Urinary bladder (tissue), 4 donors: ENCODE data around the gene HOXC4. TPM values are rescaled to one million over a fixed set of nuclear protein-coding genes. Genes with fewer than 3 reads are reported as not detected.

Source experiments
- DNase-seq: peaks from one replicate; pipeline ENCODE4 v3.0.0-alpha.2; 2015; ENCODE audit errors: extremely low spot score
- H3K27ac ChIP-seq: one replicate; pipeline ENCODE4 v1.5.1; 2013; ENCODE audit warnings: low read depth, mild to moderate bottlenecking, moderate library complexity
- H3K36me3 ChIP-seq: one replicate; pipeline ENCODE4 v1.6.1; 2013; ENCODE audit warnings: mild to moderate bottlenecking, moderate library complexity; ENCODE audit not compliant: insufficient read depth
- H3K4me1 ChIP-seq: one replicate; pipeline ENCODE4 v1.6.1; 2013; ENCODE audit warnings: mild to moderate bottlenecking, moderate library complexity; ENCODE audit not compliant: insufficient read depth
- H3K4me3 ChIP-seq: one replicate; pipeline ENCODE4 v1.5.1; 2013; ENCODE audit warnings: low read depth, low read length
- WGBS: extraction: QIAGEN DNeasy Blood & Tissue Kit; methylation state at CpG from one replicate; pipeline ENCODE4 v1.1.7; 2013; 5-methylcytosine and 5-hydroxymethylcytosine counted together
- polyA plus RNA-seq: library from polyadenylated mRNA; stranded (reverse); fragments of 200-250 nt; gene quantifications from one replicate; pipeline ENCODE4 v1.2.3, GENCODE V29; 2013
- total RNA-seq: library from RNA; depleted of rRNA; stranded (reverse); fragments of >200 nt; gene quantifications from one replicate; pipeline ENCODE4 v1.2.3, GENCODE V29; 2014
- donor health status: healthy with polysubstance abuse.
- donor health status: healthy.

The HOXC4 gene
- total and polyA plus RNA-seq, 2 donors = 0.58 to 1.6 TPM

DNA sequence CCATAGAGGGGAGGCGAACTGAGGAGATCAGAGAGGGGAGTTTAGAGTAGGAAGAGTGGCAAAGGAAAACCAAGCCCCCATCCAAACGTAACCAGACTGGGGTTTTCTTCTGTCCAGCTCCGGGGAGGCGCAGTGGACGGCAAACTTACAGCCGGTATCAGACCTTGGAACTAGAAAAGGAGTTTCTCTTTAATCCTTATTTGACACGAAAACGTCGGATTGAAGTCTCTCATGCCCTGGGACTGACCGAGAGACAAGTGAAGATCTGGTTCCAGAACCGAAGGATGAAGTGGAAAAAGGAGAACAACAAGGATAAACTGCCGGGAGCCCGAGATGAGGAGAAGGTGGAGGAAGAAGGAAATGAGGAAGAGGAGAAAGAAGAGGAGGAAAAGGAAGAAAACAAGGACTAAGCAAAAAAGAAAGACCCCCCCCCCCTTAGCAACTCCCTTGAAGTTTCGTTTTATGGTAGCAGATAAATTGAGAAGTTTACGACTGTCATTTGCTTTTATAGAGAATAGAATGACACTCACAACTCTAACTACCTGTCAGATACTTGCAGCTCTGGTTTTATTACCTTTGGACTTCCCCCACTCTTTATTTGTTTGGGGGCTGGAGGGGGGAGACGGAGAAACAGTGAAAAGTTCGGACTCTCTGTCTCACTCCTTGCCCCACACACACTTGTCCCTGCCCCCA lies 42.5 kb upstream of the HOXC4 start:
- H3K4me3 ChIP-seq = no peak overlapping the region
- H3K4me1 ChIP-seq = no peaks in the 10 kb centered on the region
- DNase-seq = no peak
- no peaks in the 10 kb centered on the region for H3K36me3 ChIP-seq
- no peak overlapping the region for H3K27ac ChIP-seq
- WGBS = 16% methylated on average over 17 of the region's 17 CpGs

DNA sequence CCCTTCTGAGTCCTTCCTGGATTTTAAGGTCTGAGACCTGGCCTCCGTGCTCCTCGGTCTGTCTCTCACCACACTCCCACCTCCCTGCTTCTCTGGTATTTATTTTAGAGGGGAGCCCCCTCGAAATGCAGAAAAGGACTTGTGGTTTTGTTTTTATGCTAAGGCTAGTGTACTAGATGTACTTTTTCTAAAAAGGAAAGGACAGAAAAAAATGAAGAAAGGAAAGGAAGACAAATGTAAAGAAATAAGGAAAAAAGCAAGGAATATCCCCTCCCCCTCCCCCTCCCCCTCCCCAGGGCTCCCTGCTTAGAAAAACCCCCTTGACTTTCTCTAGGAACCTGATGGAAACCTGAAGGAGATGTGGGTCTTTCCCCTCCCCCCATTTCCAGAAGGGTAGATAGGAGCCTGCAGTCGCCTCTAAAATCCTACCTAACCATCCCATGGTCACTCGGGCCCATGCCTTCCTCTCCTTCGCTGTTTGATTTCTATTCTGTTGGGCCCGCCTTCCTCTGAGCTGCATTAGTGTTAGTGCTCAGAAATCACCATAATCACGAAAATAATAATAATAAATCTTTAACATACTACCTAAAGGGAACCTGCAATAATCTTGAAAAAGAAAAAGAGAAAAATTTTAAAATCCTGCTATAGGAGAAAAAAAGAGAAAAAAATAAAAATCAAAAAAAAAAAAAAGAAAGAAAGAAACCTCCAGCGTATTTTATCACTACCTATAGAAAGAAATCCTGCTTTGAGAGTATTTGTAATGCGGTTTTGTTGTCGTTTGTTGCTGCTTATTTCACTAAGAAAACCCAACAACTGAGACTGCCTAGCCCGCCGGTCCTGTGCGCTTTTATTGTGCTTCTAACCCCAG lies 41.7 kb upstream of the HOXC4 start:
- no peak for DNase-seq
- WGBS = 36% methylated on average over 14 of the region's 14 CpGs
- Histone ChIP-seq H3K36me3 (no peaks in the 10 kb centered on the region), H3K4me1 (no peaks in the 10 kb centered on the region), H3K27ac (no peak overlapping the region), H3K4me3 (no peak overlapping the region)

DNA sequence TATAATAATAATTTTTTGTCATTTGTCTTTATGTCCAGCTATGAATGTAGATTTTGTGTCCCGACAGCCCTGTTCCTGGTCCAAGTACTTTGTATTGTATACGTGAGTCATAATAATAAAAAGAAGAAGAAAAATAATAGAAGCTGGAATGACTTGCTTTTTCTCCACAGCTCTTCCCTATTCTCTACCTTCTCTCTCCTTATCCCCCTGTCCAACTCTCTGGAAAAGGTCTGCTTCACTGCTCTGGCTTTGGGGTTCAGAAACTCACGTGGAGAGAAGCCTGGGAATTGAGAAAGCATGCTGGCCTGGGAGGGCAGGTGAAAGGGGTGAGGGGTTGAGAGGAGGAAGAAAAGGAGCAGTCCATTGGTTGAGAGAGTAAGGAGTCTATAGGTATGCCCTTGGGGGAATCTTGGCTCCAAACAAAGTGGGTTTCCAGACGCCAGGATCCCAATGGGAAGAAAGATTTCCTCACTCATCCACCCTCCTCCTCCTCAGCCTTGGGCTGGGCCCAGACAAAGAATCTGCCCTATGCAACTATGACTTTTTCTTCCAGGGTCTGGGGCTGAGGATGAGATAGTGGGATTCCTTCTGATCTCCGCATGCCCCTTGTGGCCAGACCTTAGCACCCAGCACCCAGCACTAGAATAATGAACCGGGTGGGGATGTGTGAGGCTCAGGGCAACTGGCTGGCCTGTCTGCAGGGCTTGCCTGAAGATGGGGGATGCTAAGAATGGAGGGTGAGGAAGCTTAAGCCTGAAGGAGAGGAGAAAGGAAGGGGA lies 40.8 kb upstream of the HOXC4 start:
- no peaks in the 10 kb centered on the region for H3K4me1 ChIP-seq
- WGBS = 44% methylated on average over 6 of the region's 6 CpGs
- H3K36me3 ChIP-seq = no peaks in the 10 kb centered on the region
- H3K4me3 ChIP-seq = no peak overlapping the region
- no peak for DNase-seq
- no peak overlapping the region for H3K27ac ChIP-seq

DNA sequence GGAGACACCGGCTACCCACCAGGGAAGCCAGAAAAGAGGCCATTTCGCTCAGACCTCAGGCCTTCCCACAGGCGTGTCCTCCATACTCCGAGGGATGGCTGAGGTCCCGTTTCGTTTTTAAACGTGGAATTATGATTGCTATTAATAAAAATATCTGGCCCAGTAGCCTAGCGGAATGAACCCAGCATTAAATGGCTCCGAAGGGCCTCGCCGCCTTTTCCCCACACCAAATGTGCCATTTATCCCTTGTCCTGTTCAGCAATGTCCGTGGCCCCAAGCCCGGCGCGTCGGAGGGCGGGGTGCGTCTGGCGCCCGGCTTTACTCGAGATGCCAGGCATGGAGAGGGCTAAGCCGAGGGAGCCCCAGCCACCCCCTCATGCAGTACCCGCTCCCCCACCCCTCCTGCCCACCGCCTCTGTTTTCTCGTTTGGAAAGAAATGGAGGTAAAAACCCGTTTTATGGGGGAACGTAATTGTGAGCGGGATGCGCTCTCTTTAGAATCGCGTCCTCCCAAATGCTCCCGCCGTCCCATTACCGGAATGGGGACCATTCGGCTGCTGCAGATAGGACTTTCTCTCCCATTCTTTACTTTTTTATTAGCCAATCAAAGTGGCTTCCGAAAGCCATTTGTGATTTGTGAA lies 39.1 kb upstream of the HOXC4 start:
- 6% methylated on average over 36 of the region's 36 CpGs for WGBS
- no peak overlapping the region for H3K27ac ChIP-seq
- no peaks in the 10 kb centered on the region for H3K36me3 ChIP-seq
- no peak for DNase-seq
- no peaks in the 10 kb centered on the region for H3K4me1 ChIP-seq
- no peak overlapping the region for H3K4me3 ChIP-seq

DNA sequence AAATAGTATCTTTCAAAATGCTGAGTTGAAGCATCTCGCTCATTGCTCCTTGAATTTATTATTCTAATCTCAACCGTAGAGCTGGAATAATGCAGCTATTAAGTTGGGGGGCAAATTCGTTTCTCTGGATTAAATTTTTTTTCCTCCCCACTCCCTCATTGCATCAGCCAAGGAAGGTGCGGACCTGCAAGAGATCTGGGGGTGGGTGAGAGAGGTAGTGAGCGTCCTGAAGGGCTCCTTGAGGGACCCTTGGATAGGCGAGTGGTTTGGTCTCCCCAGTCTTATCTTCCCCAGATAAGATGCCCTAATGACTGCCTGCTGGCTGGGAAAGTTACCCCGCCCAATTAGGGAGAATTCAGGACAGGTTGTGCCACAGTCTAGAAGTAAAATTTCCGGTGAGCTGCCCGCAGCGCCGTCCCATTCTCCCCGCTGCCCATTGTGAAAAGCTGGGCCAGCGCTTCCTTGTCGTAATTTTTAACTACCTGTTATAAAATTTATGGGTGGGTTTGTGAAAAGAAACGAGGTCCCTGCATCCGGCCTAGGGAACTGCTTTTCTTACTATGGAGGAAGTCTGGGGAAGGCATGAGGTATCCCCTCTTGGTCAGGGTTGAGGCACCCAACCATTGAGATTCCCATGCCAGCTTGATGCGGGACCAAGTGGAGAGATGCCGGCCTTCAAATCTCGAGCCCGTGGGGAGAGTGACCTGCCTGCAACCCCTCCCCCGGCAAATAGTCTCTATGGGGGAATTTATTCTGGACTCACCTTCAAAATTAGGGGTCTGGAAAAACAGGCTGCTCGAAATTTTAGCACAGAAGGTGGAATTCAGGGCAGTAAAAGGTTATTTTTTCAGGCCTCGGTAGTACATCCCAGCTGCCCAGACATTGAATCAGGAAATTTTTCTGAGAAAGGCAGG lies 38.4 kb upstream of the HOXC4 start:
- H3K4me1 ChIP-seq = no peaks in the 10 kb centered on the region
- no peak overlapping the region for H3K4me3 ChIP-seq
- WGBS = 16% methylated on average over 23 of the region's 23 CpGs
- no peak overlapping the region for H3K27ac ChIP-seq
- H3K36me3 ChIP-seq = no peaks in the 10 kb centered on the region
- DNase-seq = no peak

DNA sequence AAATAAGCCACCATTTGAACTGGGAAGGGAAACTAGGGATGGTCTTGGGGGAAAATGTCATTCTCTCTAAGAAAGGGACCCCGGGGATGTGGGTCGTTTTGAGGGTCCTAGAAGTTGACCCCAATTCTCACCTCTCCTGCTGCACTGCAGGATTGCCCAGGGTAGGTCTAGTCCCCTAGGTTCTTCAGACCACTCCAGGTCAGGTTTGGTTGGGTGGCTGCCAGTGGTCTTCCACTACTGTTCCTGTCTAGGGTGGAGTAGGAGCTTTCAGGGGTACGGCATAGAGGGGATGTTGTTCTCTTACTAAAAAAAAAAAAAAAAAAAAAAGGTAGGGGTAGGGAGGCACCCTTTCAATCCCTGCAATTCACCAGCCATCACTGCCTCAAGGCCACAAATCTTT lies 37.6 kb upstream of the HOXC4 start:
- H3K36me3 ChIP-seq = no peaks in the 10 kb centered on the region
- H3K4me1 ChIP-seq = no peaks in the 10 kb centered on the region
- no peak overlapping the region for H3K4me3 ChIP-seq
- 10% methylated on average over 3 of the region's 3 CpGs for WGBS
- no peak overlapping the region for H3K27ac ChIP-seq
- DNase-seq = no peak

DNA sequence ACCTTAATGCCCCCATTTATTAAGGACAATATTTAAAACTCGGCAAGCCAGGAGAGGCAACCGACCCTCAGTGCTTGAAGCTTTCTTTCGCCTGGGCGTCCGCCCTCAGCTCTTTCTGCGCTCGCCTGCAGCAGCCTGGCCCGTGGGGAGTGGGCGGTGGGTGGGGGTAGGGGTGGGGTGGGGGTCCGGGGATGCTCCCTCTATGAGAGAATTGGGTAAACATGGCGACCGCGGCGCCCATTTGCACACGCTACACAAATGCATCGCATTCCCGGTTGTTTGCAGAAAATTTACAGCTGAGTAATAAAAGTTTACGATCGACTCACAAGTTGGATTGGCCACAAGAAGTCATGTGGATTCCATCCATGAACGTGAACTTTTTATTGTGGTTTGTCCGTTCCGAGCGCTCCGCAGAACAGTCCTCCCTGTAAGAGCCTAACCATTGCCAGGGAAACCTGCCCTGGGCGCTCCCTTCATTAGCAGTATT lies 37.1 kb upstream of the HOXC4 start:
- no peaks in the 10 kb centered on the region for H3K36me3 ChIP-seq
- peak; percentile 68 for DNase-seq
- no peak overlapping the region for H3K27ac ChIP-seq
- H3K4me1 ChIP-seq = no peaks in the 10 kb centered on the region
- WGBS = 3% methylated on average over 25 of the region's 25 CpGs
- no peak overlapping the region for H3K4me3 ChIP-seq

DNA sequence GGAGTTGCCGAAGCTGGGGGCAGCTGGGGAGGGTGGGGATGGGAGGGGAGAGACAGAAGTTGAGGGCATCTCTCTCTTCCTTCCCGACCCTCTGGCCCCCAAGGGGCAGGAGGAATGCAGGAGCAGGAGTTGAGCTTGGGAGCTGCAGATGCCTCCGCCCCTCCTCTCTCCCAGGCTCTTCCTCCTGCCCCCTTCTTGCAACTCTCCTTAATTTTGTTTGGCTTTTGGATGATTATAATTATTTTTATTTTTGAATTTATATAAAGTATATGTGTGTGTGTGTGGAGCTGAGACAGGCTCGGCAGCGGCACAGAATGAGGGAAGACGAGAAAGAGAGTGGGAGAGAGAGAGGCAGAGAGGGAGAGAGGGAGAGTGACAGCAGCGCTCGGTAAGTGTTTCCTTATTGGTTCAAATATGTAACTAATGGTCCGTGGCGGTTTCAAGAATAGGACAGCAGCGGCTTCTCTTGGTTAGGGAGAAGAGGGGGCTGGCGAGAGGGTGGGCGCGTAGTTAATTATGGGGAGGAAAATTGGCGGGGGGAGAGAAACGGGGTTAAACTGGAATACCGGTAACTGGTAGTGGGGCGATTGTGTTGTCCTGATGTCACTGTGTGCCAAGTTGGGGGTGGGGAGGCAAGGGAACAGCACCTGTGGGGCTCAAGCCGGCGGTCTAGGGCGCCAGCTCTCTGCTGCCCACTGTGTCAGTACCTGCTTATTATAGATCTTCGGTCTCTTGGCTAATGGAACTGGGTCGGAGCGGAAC lies 36.4 kb upstream of the HOXC4 start:
- Histone ChIP-seq H3K36me3 (no peaks in the 10 kb centered on the region), H3K27ac (no peak overlapping the region), H3K4me1 (no peaks in the 10 kb centered on the region), H3K4me3 (peak overlapping the region; percentile 38)
- DNase-seq = no peak
- 4% methylated on average over 24 of the region's 24 CpGs for WGBS

DNA sequence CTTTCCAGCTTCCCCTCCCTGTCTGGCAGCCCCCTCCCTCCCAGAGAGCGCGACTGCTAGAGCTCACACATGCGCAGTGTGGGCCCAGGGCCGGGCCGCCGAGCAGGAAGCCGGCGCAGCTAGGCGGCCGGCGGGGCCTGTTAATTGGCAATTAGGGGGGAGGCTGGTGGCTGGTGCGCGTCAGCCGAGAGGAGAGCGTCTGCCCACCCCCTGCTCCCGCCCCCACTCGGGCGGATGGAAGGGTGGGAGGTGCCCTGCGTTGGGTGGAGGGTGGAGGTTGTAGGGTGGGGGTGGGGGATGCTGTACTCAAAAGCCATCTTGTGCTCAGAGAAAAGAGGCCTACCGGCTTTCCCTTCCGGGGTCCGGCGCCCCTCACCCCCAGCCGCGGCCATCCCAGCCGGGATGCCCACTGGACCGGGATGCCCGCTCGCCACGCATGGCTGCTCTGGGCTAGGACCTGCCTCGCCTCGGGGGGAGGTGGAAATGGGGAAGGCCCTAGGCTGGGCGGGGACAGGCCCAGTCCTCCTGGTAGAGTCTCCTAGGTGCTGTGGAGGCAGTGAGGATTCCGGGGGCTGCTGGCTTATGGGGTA lies 35.7 kb upstream of the HOXC4 start:
- Histone ChIP-seq H3K27ac (no peak overlapping the region), H3K36me3 (no peaks in the 10 kb centered on the region), H3K4me3 (peak overlapping the region; percentile 38), H3K4me1 (no peaks in the 10 kb centered on the region)
- WGBS = 4% methylated on average over 34 of the region's 34 CpGs
- peak; percentile 47 for DNase-seq

DNA sequence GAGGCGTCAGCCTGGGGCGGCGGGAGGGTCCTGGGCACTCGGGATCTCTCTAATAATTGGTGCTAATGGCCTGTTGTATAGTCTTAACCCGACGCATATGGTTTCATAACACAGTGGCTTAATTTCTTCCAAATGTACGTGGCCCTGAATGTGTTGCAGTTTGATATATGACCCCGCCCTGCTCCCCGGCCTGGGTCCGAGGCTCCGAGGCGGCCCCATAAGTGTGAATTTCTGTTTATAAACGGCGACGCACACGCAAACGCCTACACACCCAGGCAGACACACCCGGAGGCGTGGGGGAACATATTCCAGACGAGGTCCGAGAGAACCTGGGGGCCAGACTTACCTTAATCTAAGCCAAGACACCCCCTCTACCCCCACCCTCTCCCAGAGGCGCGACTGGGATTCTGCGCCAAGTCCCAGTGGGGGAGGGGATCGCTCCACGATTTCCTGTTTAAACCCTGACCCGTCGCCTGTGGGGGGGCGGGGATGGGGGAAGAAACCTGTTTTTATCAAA lies 35.1 kb upstream of the HOXC4 start:
- H3K27ac ChIP-seq = no peak overlapping the region
- no peak overlapping the region for H3K4me3 ChIP-seq
- H3K4me1 ChIP-seq = no peaks in the 10 kb centered on the region
- no peak for DNase-seq
- WGBS = 34% methylated on average over 29 of the region's 29 CpGs
- no peaks in the 10 kb centered on the region for H3K36me3 ChIP-seq

DNA sequence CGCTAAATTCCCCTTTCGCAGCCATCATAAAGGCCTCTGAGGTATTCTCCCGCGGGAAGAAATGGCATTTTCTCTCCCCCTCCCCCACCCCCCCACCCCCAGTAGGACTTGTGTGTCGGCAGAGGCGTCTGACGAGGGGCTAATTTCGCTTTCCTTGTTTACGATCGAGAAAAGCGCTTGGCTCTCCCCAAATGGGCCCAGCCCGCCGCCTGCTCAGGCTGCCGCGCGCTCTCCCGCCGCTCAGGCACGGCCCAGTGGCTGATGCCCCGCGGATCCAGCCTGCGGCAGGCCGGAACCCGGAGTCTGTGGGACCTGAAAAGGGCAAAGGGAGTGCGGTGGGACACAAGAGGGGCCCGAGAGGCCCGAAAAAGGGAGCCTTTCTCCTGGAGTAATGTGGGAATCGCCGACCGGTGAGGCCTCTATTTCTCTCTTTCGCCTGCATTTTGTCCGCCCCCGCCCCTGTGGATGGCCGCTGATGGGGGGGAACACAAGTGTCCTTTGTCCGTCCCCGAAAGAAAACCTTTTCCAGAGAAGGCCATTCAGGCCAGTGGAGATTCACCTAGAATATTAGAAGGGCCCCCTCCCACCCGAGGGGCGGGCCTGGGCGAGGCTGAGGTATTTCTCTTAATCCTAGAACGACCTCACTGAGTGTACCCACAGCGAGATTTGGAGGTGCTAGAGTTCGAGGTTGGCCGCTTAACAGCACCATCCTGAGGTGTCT lies 34.4 kb upstream of the HOXC4 start:
- Histone ChIP-seq H3K4me3 (no peak overlapping the region), H3K27ac (no peak overlapping the region), H3K36me3 (no peaks in the 10 kb centered on the region), H3K4me1 (no peaks in the 10 kb centered on the region)
- 35% methylated on average over 43 of the region's 43 CpGs for whole genome bisulfite sequencing
- no peak for DNase-seq
